ENCODE results near the gene FAM117B. TPM values are rescaled to one million over a fixed set of nuclear protein-coding genes. Genes with fewer than 3 reads are reported as not detected.

Gene FAM117B
- total RNA-seq, 1 experiment from 2014 or later, result 13.3 TPM

- intact Hi-C loops (cut with micrococcal nuclease; ENCODE audit: unreplicated experiment), result no loop called here
- POLR2A ChIA-PET (ENCODE audit: low non-redundant PET), result no interaction called here
- Histone ChIP-seq H3K4me1 (ENCODE audit: insufficient read depth, low read length, poor library complexity, severe bottlenecking) (no peaks in the 10 kb centered on the region), H3K9me3 (ENCODE audit: low read depth, low read length, poor library complexity, severe bottlenecking) (no peaks in the 10 kb centered on the region), H3K4me3 (ENCODE audit: low read depth, low read length, poor library complexity, severe bottlenecking) (no peak overlapping the region), H3K27ac (ENCODE audit: low read depth, low read length, poor library complexity, severe bottlenecking) (no peak overlapping the region), H3K36me3 (ENCODE audit: insufficient read depth, low read length, poor library complexity, severe bottlenecking) (no peaks in the 10 kb centered on the region), H3K27me3 (replicated peaks; ENCODE audit: insufficient read depth, low read depth, low read length, poor library complexity) (no peaks in the 10 kb centered on the region)
- no peak for TF ChIP-seq EZH2 (IDR thresholded peaks at IDR 0.05; ENCODE audit: borderline replicate concordance, low read depth, low read length, poor library complexity, severe bottlenecking)
- no peak for TF ChIP-seq CTCF (conservative IDR thresholded peaks at IDR 0.05; ENCODE audit: low read depth, low read length)
- CTCF ChIA-PET, result no interaction called here
- no peak for DNase-seq (ENCODE audit: low spot score)
- no TSS peak for BruUV-seq (replicated peaks)
Measured at GRCh38 chr2:202690321-202690900, 55.6 kb downstream of the FAM117B start.

GRCh38 chr2:202693503-202693902 is 58.7 kb downstream of the FAM117B start:
- POLR2A ChIA-PET (ENCODE audit: low non-redundant PET), result no interaction called here
- H3K4me3 ChIP-seq (ENCODE audit: low read depth, low read length, poor library complexity, severe bottlenecking), result no peak overlapping the region
- TF ChIP-seq CTCF (conservative IDR thresholded peaks at IDR 0.05; ENCODE audit: low read depth, low read length), result no peak
- TF ChIP-seq EZH2 (IDR thresholded peaks at IDR 0.05; ENCODE audit: borderline replicate concordance, low read depth, low read length, poor library complexity, severe bottlenecking), result no peak
- no peak for DNase-seq (ENCODE audit: low spot score)
- CTCF ChIA-PET, result no interaction called here
- no peaks in the 10 kb centered on the region for H3K36me3 ChIP-seq (ENCODE audit: insufficient read depth, low read length, poor library complexity, severe bottlenecking)
- no peaks in the 10 kb centered on the region for H3K4me1 ChIP-seq (ENCODE audit: insufficient read depth, low read length, poor library complexity, severe bottlenecking)
- no TSS peak for BruUV-seq (replicated peaks)
- intact Hi-C loops (cut with micrococcal nuclease; ENCODE audit: unreplicated experiment), result no loop called here
- H3K27ac ChIP-seq (ENCODE audit: low read depth, low read length, poor library complexity, severe bottlenecking), result no peak overlapping the region
- no peaks in the 10 kb centered on the region for H3K9me3 ChIP-seq (ENCODE audit: low read depth, low read length, poor library complexity, severe bottlenecking)
- no peaks in the 10 kb centered on the region for H3K27me3 ChIP-seq (replicated peaks; ENCODE audit: insufficient read depth, low read depth, low read length, poor library complexity)

GRCh38 chr2:202695166-202695565 is 60.4 kb downstream of the FAM117B start:
- H3K36me3 ChIP-seq (ENCODE audit: insufficient read depth, low read length, poor library complexity, severe bottlenecking), result no peaks in the 10 kb centered on the region
- ChIA-PET POLR2A (ENCODE audit: low non-redundant PET) (no interaction called here), CTCF (no interaction called here)
- TF ChIP-seq CTCF (conservative IDR thresholded peaks at IDR 0.05; ENCODE audit: low read depth, low read length), result no peak
- no peak for TF ChIP-seq EZH2 (IDR thresholded peaks at IDR 0.05; ENCODE audit: borderline replicate concordance, low read depth, low read length, poor library complexity, severe bottlenecking)
- no peaks in the 10 kb centered on the region for H3K9me3 ChIP-seq (ENCODE audit: low read depth, low read length, poor library complexity, severe bottlenecking)
- no peaks in the 10 kb centered on the region for H3K4me1 ChIP-seq (ENCODE audit: insufficient read depth, low read length, poor library complexity, severe bottlenecking)
- DNase-seq (ENCODE audit: low spot score), result no peak
- intact Hi-C loops (cut with micrococcal nuclease; ENCODE audit: unreplicated experiment), result no loop called here
- H3K27me3 ChIP-seq (replicated peaks; ENCODE audit: insufficient read depth, low read depth, low read length, poor library complexity), result no peaks in the 10 kb centered on the region
- H3K27ac ChIP-seq (ENCODE audit: low read depth, low read length, poor library complexity, severe bottlenecking), result no peak overlapping the region
- no peak overlapping the region for H3K4me3 ChIP-seq (ENCODE audit: low read depth, low read length, poor library complexity, severe bottlenecking)
- no TSS peak for BruUV-seq (replicated peaks)

All from A673 (cell line).